Nephron (organoid): ENCODE results near the gene SH2B3.

Experiments
- H3K27ac Mint-ChIP-seq, 3 experiments: 2 replicates each; pipeline ENCODE4 v1.8.0; 2020; ENCODE audit warnings: mixed read lengths in 3 of 3, mild to moderate bottlenecking in 2 of 3, moderate library complexity in 1 of 3
- H3K27me3 Mint-ChIP-seq: 2 replicates; pipeline ENCODE4 v1.8.0; 2021; ENCODE audit warnings: low read depth, mild to moderate bottlenecking, moderate library complexity, mixed read lengths
- H3K36me3 Mint-ChIP-seq: 2 replicates; pipeline ENCODE4 v1.8.0; 2020; ENCODE audit warnings: low read depth, mixed read lengths
- H3K4me1 Mint-ChIP-seq: 2 replicates; pipeline ENCODE4 v1.8.0; 2020; ENCODE audit warnings: mixed read lengths
- H3K4me3 Mint-ChIP-seq, 3 experiments: 2 replicates each; pipeline ENCODE4 v1.8.0; 2020; ENCODE audit warnings: mild to moderate bottlenecking in 3 of 3, mixed read lengths in 3 of 3, moderate library complexity in 2 of 3
- H3K9me3 Mint-ChIP-seq: 2 replicates; pipeline ENCODE4 v1.8.0; 2020; ENCODE audit warnings: mixed read lengths
- TF ChIP-seq, protein P1 (sequence below), 3 experiments: fragments of 200-600 bp; sonication (generic); IDR thresholded peaks; one replicate each; pipeline ENCODE4 v1.5.0; 2021; ENCODE audit warnings: antibody characterized with exemption in 3 of 3; ENCODE audit not compliant: unreplicated experiment in 3 of 3

Gene SH2B3

DNA sequence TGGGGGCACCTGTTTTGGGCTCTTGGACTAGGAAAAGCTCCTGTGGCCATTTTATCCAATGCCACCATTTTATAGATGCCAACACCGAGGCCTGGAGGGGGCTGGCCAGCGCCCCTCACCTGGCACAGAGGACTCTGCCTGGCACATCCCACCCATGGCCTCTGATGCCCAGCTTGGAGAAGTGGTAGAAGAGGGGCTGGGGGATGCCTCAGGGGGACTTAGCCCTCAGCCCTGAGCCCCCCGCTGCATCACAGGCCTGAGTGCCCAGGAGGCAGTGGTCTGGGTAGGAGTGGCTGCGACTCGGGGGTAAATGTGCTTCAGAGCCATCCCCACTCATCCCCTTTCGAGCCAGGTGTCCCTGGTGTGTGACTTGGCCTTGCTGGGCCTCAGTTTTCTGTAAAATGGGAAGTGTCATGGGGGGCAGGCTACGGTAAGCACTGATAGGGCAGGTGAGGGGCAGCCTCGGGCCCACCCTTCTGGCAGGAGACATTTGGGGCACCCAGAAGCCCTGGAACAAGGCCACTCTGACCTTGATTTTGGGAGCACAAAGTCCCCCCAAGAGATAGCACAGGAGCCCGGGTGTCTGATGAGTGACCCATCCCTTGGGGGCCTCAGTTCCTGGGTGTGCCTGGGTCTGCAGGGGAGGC is 22.5 kb downstream of the SH2B3 start:
- Mint-ChIP-seq H3K36me3 (no peaks in the 10 kb centered on the region), H3K4me3 (no peak overlapping the region), H3K27ac (no peak overlapping the region), H3K4me1 (peaks cover 15% of the 10 kb centered on the region), H3K9me3 (no peaks in the 10 kb centered on the region), H3K27me3 (no peaks in the 10 kb centered on the region)
- TF ChIP-seq, protein P1, sequence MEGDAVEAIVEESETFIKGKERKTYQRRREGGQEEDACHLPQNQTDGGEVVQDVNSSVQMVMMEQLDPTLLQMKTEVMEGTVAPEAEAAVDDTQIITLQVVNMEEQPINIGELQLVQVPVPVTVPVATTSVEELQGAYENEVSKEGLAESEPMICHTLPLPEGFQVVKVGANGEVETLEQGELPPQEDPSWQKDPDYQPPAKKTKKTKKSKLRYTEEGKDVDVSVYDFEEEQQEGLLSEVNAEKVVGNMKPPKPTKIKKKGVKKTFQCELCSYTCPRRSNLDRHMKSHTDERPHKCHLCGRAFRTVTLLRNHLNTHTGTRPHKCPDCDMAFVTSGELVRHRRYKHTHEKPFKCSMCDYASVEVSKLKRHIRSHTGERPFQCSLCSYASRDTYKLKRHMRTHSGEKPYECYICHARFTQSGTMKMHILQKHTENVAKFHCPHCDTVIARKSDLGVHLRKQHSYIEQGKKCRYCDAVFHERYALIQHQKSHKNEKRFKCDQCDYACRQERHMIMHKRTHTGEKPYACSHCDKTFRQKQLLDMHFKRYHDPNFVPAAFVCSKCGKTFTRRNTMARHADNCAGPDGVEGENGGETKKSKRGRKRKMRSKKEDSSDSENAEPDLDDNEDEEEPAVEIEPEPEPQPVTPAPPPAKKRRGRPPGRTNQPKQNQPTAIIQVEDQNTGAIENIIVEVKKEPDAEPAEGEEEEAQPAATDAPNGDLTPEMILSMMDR (IDR thresholded peaks at IDR 0.05; ENCODE audit: unreplicated experiment in 3 of 3) = no peak

- Mint-ChIP-seq H3K9me3 (no peaks in the 10 kb centered on the region), H3K27ac (no peak overlapping the region), H3K36me3 (no peaks in the 10 kb centered on the region), H3K27me3 (no peaks in the 10 kb centered on the region), H3K4me3 (no peak overlapping the region), H3K4me1 (peaks cover 15% of the 10 kb centered on the region)
- TF ChIP-seq, protein P1 (IDR thresholded peaks at IDR 0.05; ENCODE audit: unreplicated experiment in 3 of 3) = no peak
These were observed 23.0 kb downstream of the SH2B3 start for GRCh38 chr12:111428728-111429175.

GRCh38 chr12:111429828-111430432 is 24.2 kb downstream of the SH2B3 start:
- Mint-ChIP-seq H3K36me3 (no peaks in the 10 kb centered on the region), H3K27ac (peak overlapping the region in 1 of 3 experiments; percentile 65), H3K9me3 (no peaks in the 10 kb centered on the region), H3K27me3 (no peaks in the 10 kb centered on the region), H3K4me1 (peaks cover 24% of the 10 kb centered on the region), H3K4me3 (no peak overlapping the region)
- TF ChIP-seq, protein P1 (IDR thresholded peaks at IDR 0.05; ENCODE audit: unreplicated experiment in 3 of 3) = no peak

- H3K27me3 Mint-ChIP-seq = no peaks in the 10 kb centered on the region
- H3K4me3 Mint-ChIP-seq = no peak overlapping the region
- H3K9me3 Mint-ChIP-seq = no peaks in the 10 kb centered on the region
- TF ChIP-seq, protein P1 (IDR thresholded peaks at IDR 0.05; ENCODE audit: unreplicated experiment in 3 of 3) = no peak
- peaks cover 25% of the 10 kb centered on the region for H3K4me1 Mint-ChIP-seq
- H3K36me3 Mint-ChIP-seq = no peaks in the 10 kb centered on the region
- peak overlapping the region in 2 of 3 experiments; percentile 35 to 65 for H3K27ac Mint-ChIP-seq
These were observed 25.0 kb downstream of the SH2B3 start for GRCh38 chr12:111430433-111431353.

DNA sequence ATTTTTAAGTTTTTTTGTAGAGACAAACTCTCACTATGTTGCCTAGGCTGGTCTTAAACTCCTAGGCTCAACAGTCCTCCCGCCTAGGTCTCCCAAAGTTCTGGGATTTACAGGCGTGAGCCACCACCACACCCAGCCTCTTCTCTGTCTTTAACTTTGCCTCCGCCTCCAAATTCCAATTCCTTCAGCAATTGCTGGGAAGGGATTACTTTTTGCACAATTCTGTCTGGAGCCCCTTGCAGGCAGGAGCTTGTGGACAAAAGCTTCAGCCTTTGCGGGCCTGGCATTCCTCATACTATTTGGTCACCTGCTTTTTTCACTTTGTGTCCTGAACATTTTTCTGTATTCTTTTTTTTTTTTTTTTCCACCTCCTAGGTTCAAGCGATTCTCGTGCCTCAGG is 26.0 kb downstream of the SH2B3 start:
- Mint-ChIP-seq H3K36me3 (no peaks in the 10 kb centered on the region), H3K4me1 (peaks cover 34% of the 10 kb centered on the region), H3K9me3 (no peaks in the 10 kb centered on the region), H3K27ac (peak overlapping the region in 1 of 3 experiments; percentile 35), H3K27me3 (no peaks in the 10 kb centered on the region), H3K4me3 (no peak overlapping the region)
- TF ChIP-seq, protein P1 (IDR thresholded peaks at IDR 0.05; ENCODE audit: unreplicated experiment in 3 of 3) = no peak
